HepG2 (cell line): Measurements from ENCODE around the gene CGB5.
"Not testable (repeated sequence)": the region's sequence is repeated elsewhere in the genome, so short reads cannot be mapped to it uniquely, and the experiment has no call there.

Experiments
- AGO1 ChIP-seq: fragments of 200-400 bp; formaldehyde crosslinking; IDR thresholded peaks from 2 replicates; pipeline ENCODE4 v1.6.1; 2017; ENCODE audit warnings: mild to moderate bottlenecking, low read depth, low read length, moderate library complexity; ENCODE audit not compliant: poor library complexity, severe bottlenecking
- EP300 ChIP-seq, 3 experiments: sonication (generic) in 1 of 3; formaldehyde crosslinking in 1 of 3; IDR thresholded peaks; 2 replicates each; pipeline versions ENCODE4 v1.5.1 to v1.6.1; 2011 to 2020; ENCODE audit warnings: low read depth in 2 of 3, low read length in 2 of 3, borderline replicate concordance in 1 of 3, improper control_type of control experiment in 1 of 3, mild to moderate bottlenecking in 1 of 3, missing genetic modification reagents in 1 of 3, moderate library complexity in 1 of 3
- ESRRA ChIP-seq: sonication (generic); formaldehyde crosslinking; IDR thresholded peaks from 2 replicates; pipeline ENCODE4 v1.5.1; 2020; ENCODE audit warnings: mild to moderate bottlenecking, low read depth, missing genetic modification reagents
- ETV6 ChIP-seq: sonication (generic); formaldehyde crosslinking; conservative IDR thresholded peaks from 2 replicates; pipeline ENCODE4 v1.4.0; 2020; ENCODE audit warnings: missing genetic modification reagents
- EZH2 ChIP-seq: conservative IDR thresholded peaks from 2 replicates; pipeline ENCODE4 v1.6.1; 2012; ENCODE audit warnings: mild to moderate bottlenecking, low read depth, low read length, moderate library complexity
- KDM4B ChIP-seq: sonication (generic); formaldehyde crosslinking; IDR thresholded peaks from 2 replicates; pipeline ENCODE4 v1.4.0; 2020; ENCODE audit warnings: missing genetic modification reagents
- MYC ChIP-seq: sonication (generic); formaldehyde crosslinking; IDR thresholded peaks from 2 replicates; pipeline ENCODE4 v1.9.0; 2021; ENCODE audit warnings: missing genetic modification reagents, borderline replicate concordance
- POLR2A ChIP-seq, 2 experiments: IDR thresholded peaks; 2 replicates each; pipeline ENCODE4 v1.6.1; 2011; ENCODE audit warnings: low read depth in 2 of 2, low read length in 2 of 2, mild to moderate bottlenecking in 1 of 2, moderate library complexity in 1 of 2; ENCODE audit not compliant: insufficient read depth in 1 of 2
- POLR2AphosphoS5 ChIP-seq: IDR thresholded peaks from 2 replicates; pipeline ENCODE4 v1.6.1; 2012; ENCODE audit warnings: low read depth, low read length
- SRY ChIP-seq: sonication (generic); formaldehyde crosslinking; IDR thresholded peaks from 2 replicates; pipeline ENCODE4 v1.8.0; 2022; ENCODE audit warnings: mild to moderate bottlenecking, missing genetic modification reagents
- TOE1 ChIP-seq: sonication (generic); formaldehyde crosslinking; IDR thresholded peaks from 2 replicates; pipeline ENCODE4 v1.4.0; 2020; ENCODE audit warnings: mild to moderate bottlenecking, missing genetic modification reagents
- YY1 ChIP-seq: IDR thresholded peaks from 2 replicates; pipeline ENCODE4 v1.6.1; 2011; ENCODE audit warnings: low read length, low read depth, moderate library complexity, mild to moderate bottlenecking; ENCODE audit not compliant: insufficient read depth, insufficient replicate concordance
- ZNF549 ChIP-seq: sonication (generic); formaldehyde crosslinking; IDR thresholded peaks from 2 replicates; pipeline ENCODE4 v1.5.0; 2020; ENCODE audit warnings: missing genetic modification reagents
- TF ChIP-seq, protein P1 (sequence below): sonication (generic); formaldehyde crosslinking; IDR thresholded peaks from 2 replicates; pipeline ENCODE4 v1.5.0; 2020; ENCODE audit warnings: mild to moderate bottlenecking, missing genetic modification reagents, moderate library complexity

DNA sequence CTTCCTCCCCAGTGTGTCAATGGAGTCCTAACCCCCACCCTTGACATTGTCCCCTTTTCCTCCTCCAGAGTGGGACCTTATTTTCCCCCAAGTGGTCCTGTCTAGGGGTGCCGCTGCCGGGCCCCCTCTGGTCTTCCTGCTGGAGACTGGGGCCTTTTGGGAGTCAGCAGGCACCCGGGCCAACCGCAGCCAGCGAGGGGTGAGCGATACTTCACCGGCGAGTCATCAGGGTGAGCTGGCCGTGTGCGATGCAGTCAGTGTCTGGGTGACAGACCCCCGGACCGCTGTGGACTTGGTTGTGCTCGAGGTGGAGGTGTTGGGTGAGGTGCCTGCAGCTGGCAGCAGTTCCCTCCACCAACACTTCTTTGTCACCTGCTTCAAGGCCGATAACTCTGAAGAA is 13.9 kb upstream of the CGB5 start:
- not testable (repeated sequence) for TF ChIP-seq POLR2A (IDR thresholded peaks at IDR 0.05; ENCODE audit: insufficient read depth in 1 of 2, low read depth in 2 of 2, low read length in 2 of 2); EP300 (IDR thresholded peaks at IDR 0.05; ENCODE audit: low read depth in 2 of 2, low read length in 2 of 2); EP300 (CRISPR knock-in tag; IDR thresholded peaks at IDR 0.05; ENCODE audit: borderline replicate concordance); AGO1; POLR2AphosphoS5; ZNF549 (CRISPR knock-in tag); ESRRA (CRISPR knock-in tag); TOE1; ETV6 (CRISPR knock-in tag); MYC (CRISPR knock-in tag); YY1; SRY (CRISPR knock-in tag); EZH2; KDM4B (CRISPR knock-in tag)
- TF ChIP-seq, protein P1, sequence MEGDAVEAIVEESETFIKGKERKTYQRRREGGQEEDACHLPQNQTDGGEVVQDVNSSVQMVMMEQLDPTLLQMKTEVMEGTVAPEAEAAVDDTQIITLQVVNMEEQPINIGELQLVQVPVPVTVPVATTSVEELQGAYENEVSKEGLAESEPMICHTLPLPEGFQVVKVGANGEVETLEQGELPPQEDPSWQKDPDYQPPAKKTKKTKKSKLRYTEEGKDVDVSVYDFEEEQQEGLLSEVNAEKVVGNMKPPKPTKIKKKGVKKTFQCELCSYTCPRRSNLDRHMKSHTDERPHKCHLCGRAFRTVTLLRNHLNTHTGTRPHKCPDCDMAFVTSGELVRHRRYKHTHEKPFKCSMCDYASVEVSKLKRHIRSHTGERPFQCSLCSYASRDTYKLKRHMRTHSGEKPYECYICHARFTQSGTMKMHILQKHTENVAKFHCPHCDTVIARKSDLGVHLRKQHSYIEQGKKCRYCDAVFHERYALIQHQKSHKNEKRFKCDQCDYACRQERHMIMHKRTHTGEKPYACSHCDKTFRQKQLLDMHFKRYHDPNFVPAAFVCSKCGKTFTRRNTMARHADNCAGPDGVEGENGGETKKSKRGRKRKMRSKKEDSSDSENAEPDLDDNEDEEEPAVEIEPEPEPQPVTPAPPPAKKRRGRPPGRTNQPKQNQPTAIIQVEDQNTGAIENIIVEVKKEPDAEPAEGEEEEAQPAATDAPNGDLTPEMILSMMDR (CRISPR knock-in tag), result not testable (repeated sequence)
